NCI-H2029 treated with DMSO at 0.1 percent for 48 hours (cell line): Measurements from ENCODE around the gene GPR152.

Source experiments
- DNase-seq: peaks from one replicate; lab custom pipeline; 2025; lab: John Stamatoyannopoulos, UW

GPR152 gene

GRCh38 chr11:67423891-67424613 lies 28.5 kb downstream of the GPR152 start:
- no peak for DNase-seq

GRCh38 chr11:67423466-67423865 lies 29.1 kb downstream of the GPR152 start:
- no peak for DNase-seq

DNA sequence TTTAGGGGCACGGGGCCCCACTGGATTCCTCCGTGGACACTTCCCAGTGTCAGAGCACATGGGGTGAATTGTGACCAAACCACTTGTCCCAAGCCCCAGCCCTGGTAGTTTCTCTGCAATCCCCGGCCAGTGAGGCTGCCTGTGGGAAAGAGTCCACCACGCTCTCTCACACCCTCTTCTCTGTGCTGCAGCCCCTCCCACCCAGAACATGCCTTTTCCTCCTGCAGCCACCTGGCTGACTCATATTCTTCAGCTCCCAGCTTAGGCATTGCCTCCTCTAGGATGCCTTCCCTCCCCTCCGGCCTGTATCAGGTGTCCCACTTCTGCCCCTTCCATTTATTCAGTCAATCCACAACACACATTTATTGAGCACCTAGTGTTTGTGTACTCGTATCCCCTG lies 29.6 kb downstream of the GPR152 start:
- no peak for DNase-seq

- DNase-seq: no peak
Observed at GRCh38 chr11:67421430-67422031, 31.0 kb downstream of the GPR152 start.

GRCh38 chr11:67420646-67421429 lies 31.7 kb downstream of the GPR152 start:
- peak; percentile 68 for DNase-seq

DNA sequence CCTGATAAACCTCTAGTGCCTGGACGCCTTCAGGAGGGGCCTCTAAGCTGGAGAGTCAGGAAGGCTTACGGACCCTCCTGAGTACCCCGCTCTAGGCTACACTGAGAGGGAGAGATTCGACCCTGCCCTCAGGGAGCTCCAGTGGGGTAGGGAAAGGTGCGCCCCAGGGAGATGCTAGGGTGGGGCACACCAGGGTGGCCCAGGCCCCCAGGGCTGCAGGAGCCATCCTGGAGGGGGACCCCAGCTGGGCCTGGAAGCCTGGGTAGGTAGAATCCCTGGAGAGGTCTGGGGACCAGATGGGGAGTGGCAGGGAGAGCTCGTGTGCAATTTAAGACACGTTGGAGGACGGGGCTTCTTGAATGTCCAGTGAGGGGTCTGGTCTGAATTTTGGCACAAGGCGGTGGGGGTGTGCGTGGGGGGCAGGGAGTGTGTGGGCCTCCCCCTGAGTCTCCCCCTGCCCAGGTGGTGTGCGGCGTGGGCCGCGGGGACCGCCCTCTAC lies 32.3 kb downstream of the GPR152 start:
- no peak for DNase-seq

- DNase-seq: no peak
Observed at GRCh38 chr11:67419325-67420049, 33.0 kb downstream of the GPR152 start.

GRCh38 chr11:67418476-67419281 lies 33.9 kb downstream of the GPR152 start:
- DNase-seq: no peak

DNA sequence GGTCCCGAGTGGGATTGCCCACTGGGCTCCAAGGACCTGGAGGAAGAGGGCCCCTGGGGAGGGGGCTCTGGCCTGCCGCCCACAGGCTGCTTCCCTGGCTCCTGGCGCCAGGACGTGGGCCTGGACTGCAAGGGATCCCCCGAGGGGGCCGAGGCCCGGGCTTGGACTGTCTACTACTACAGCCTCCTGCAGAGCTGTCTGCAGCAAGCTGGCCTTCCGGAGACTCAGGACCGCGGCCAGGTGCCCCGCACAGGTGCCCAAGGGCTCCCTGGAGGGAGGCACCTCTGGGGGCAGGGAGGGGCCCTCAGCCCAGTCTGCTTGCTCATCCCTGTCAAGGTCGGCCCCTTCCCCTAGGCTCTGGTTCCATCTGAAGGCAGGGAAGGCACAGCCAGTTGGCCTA lies 35.1 kb downstream of the GPR152 start:
- no peak for DNase-seq

DNA sequence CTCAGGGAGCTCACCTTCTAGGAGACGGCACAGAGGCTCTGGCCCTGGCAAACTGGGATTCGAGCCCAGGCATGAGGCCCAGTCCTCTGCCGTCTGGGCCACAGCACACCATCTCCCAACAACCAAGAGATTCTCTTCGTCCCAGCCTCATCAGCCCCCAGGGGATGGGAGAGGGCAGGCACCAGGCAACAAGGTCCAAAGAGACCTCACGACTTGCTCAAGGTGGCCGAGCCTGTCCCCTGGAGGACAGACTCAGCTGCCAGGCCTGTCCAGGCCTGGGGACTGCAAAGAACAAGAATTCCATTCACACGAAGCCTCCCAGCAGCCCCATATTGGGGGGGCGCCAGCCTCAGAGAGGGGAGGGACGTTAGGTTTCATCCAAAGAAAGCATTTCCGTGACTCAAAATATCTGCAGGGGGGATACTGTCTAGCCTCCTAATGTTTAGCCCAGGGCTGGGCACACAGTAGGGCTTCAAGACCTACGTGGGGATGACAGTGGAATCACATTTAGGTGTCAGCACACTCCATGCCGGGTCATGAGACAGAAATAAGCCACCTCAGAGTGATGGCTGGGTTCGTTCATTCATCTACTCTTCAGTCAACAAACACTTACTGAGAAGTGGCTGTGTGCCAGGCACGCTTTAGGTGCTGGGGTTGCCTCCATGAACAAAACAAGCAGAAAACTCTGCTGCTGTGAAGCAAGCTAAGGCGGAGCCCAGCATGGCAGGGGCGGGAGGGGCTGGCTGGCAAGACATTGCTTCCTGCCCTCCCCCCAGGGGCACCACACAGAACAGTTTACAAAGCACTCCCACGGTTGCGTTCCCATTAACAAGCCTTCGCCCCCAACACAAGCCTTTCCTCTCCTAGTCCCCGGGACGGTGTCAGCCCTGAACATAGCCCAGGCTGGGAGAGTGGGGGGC lies 35.9 kb downstream of the GPR152 start:
- DNase-seq: peak; percentile 57

DNA sequence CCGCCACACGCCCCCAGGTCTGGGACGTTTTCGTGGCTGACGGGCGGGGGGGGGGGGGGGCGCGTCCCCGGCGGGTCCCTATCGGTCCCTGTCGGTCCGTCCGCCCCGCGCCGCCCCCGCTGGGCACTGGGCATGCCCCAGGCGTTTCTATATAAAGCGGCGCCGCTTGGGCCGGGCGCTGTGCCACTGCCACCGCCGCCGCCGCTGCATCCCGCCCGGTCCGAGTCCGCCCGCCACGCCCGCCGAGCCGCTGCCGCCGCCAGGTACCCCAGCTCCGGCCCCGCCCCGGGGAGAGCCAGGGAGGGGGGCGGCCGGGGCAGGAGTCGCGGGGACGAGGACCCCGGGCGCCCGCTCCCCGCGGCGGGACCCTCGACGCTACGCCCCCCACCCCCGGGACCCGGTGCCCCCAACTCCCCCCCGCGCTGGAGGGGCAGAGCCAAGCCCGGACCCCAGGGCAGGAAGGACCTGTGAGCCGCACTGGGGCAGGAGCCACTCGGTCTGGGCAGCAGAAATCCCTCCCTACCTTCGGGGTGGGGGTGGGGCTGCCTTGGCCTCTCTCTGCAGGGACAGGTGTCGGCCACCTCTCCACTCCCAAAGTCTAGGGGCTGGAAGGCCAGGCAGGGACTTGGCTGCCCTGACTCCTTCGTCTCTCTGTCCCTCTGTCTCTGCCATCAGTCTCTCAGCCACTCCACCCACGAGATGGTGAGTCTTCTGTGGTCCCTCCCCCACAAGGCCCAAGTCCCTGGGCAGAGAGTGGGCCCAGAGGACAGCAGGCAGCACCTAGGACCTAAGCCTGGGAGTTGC lies 36.8 kb downstream of the GPR152 start, which contains the start of gene CARNS1:
TSS of gene CARNS1 (plus strand) at position 178 of the 804 bp plus-strand sequence. CDS start at position 700, 522 bp downstream.
- no peak for DNase-seq

GRCh38 chr11:67413266-67413849 lies 39.2 kb downstream of the GPR152 start:
- DNase-seq: no peak

DNA sequence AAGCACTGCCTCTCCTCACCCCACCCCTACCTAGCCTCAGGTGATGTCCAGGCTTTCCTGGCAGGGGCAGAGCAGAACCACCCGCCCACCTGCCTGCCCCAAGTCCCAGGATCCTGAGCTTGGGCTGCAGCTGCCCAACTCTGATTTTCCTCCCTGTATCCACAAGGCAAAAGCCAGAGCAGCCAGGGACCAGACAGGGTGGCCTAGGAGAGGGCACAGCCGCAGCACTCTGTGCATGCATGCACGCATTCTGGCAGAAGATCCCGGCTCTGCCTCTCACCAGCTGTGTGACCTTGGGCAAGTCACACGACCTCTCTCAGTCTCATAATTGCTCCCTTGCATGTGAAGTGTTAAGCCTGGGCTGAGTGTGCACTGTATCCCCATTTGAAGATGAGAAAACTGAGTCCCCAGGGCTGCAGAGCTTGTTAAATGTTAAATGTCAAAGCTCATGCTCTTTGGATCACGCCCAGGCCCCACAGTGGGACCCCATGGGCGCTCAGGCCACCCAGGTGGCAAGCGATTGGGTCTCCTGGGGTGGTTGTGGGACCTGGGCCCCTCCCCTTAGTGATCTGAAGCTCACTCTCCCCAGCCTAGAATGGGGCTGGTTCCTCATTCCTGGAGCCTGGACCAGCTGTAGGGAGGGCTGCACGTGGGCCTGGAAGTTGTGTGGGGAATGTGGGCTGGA lies 39.9 kb downstream of the GPR152 start:
- no peak for DNase-seq

- no peak for DNase-seq
Observed at GRCh38 chr11:67411785-67412152, 40.8 kb downstream of the GPR152 start.

- no peak for DNase-seq
Observed at GRCh38 chr11:67410984-67411784, 41.3 kb downstream of the GPR152 start.

DNA sequence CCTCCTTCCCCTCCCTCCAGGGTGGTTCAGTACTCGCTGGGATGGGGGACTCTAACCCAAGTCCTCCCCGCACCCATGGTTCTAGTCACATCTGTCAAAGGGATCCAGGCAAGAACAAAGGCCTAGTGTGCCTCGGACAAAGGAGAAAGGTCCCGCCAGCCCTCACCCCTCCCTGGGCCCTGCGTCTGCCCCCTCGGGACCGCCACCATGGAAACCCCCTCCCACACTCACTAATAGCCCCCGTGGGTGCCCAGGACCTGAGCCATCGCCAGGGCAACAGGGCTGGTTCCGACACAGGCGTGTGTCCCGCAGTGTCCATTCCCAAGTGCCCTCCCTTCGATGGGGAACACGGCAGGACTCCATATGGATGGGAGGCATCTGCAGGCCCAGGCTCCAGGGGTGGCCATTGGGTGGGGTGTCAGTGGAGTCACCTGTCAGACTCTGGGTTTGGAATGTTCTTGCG lies 42.1 kb downstream of the GPR152 start:
- no peak for DNase-seq

DNA sequence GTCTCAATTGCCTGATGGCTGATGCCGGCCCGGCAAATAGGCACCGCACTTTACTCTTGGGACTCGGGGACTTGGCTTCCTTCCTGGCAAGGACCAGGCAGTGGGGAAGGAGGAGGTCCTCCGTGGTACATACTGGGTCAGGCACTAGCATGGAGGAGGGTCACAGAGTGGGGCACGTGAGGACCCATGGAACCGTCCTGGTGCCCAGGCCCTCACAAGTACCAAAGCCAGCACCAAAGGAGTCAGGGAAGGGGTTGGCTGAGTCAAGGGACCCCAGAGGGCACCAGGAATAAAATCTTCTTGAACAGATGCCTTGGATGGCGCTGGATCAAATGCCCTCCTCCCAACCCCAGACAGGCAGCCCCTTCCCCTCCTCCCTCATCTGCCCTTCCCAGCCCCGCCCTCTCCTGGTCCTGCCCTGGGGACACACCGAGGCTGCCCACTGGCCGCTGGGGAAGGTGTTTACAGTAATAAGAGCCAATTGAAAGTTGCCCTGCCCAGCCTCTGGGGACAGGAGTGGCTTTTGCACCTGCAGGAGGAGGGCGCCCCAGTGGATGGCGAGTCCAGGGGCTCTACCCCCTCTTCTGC lies 42.7 kb downstream of the GPR152 start:
- DNase-seq: no peak
